HG02642 (cell line): ENCODE data around the gene LRTM2.

Experiments used
- ATAC-seq: cut with Tn5 transposase; IDR thresholded peaks from one replicate; pipeline ENCODE4 v1.9.1; 2021; ENCODE audit warnings: mild to moderate bottlenecking; ENCODE audit not compliant: unreplicated experiment, poor library complexity

Gene LRTM2

DNA sequence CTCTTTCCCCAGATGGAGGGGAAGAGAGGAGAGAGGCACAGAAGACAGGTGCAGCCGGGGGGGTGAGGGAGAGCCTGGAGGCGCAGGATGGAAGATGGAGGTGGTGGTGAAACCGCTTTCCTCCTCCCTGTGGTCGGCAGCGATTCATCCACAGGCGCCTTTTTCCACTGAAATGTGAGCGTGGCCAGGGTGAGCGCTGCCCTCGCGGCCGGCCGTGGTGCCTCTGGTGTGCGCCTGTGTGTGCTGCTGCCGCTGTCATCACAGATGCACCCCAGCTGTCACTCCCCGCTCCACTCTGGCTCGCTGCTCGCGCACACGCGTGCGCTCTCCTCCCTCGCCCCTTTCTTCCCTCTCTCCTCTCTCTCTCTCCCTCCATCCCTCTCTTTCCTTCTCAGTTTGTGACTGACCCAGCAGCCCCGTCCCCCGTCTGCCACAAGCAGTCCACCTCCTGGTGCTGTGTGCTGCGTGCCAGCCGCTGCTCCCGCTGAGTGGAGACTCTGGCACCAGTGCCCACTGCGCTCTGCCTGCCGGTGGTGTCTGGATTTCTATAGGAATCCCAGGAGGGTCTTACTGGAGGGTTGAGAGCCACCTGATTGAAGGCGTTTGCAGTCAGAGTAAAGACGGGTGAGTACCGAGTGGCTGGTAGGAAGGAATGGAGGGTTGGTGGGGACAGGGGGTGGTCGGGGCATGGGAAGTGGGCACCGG lies at the start of gene LRTM2:
TSS of gene LRTM2 (plus strand) at position 375 of the 705 bp plus-strand sequence. CDS start 7,584 bp downstream, outside the sequence.
- ATAC-seq = no peak

DNA sequence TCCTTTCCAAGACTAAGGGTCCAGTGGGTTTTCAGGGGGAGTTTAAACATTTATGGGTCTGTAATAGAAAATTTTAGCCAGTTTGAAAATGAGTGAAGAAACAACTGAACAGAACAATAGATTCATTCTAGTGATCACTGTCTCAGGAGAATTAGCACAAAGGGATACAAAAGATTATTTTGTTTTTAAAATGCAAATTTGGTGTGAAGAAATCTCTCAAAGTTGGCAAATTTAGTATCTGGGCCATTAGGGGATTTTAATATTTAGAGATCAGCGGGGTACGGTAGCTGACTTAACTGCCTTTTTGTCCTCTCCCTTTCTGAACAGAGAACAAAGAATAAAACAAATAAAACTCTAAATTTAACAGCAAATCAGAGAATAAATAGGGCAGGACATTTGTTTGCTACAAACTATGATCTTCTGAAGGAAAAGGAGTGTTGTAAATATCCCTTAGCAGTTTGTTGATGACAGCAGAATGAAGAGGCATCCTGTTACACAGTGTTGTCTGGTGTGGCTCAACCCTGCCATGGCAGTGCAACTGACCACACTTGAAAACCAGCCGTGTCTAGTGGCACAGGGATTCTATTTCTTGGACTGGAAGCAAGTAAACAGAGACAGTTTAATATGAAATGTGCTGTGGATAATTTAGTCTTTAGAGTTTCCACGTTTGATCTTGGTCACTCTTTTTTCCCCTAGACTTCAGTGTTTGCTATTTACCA lies 46.3 kb upstream of the LRTM2 start:
- no peak for ATAC-seq

DNA sequence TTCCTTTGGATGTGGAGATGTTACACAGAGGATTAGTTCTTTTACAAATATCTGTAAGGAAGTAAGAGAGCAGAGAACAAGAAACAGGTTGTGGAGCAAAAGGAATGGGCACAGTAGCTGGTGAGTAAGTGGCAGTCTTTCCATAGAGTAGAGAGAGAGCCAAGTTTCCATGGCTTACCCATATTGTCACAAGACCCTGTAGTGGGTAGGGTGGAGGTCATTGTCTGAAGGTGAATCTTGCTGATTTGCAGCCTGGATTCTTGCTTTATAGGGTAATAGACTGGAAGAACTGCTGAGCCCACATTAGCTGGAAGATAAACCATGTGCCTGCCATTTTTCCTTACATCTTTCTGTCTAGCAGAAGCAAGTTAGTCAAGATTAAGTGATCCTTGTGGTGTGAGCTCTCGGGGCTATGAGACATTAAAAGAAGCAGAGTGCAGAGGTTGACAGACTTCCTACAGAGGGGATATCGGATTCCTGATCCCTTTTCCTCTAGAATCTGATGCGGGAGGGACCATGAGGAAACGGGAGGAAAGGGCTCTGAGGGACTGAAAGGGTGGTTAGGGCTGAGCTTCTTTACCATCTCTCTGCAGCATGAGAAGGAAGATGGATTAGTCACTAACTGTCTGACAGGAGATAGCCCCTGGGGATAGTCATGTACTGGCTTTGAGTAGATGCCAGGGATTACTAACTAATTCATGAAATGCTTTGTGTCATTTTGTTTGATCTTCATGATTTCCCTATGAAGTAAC lies 44.0 kb upstream of the LRTM2 start:
- no peak for ATAC-seq

DNA sequence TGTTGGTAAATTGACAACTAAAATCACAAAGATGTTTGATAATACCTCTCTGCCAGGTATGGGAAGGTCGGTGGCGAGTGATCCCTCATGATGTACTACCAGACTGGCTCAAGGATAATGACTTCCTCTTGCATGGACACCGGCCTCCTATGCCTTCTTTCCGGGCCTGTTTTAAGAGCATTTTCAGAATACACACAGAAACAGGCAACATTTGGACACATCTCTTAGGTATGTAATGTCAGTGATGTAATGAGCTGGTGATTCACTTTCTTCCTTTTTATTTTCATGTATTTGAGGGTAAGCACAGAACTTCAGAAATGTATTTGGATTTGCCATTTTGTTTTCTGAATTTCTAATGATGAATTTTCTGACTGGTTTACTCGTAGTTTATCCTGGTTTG lies 42.6 kb upstream of the LRTM2 start:
- ATAC-seq = no peak

DNA sequence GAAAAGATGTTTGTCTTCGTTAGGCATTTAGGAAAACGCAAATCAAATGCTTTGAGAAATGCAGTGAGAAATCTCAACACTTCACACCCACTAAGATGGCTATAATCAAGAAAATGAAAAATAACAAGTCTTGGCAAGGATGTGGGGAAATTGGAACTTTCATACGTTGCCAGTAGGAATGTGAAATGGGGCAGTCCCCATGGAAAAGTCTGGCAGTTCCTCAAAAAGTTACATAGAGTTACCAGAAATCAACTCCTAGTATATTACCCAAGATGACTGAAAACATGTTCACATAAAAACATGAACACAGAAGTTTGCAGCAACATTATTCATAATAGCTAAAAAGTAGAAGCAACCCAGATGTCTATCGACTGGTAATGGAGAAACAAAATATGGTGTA lies 41.5 kb upstream of the LRTM2 start:
- ATAC-seq = no peak

DNA sequence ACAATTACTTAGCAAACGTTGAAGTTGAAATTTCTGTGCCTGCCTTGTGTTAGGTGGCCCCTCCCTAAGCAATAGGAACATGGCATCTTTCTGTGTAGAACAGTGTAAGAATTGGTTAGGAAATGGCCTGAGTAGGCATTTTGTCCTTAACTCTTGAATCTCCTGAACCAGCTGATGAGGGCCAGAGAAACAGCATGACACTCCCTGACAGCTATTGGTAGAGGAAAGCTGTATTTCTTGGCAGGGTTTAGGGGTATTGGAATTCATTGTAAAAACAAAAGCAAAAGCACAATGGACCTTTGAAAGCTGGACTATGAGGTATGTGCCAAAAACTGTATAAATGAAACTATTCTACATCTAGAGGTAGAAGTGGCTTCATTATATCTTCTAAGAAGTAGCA lies 40.6 kb upstream of the LRTM2 start:
- no peak for ATAC-seq

DNA sequence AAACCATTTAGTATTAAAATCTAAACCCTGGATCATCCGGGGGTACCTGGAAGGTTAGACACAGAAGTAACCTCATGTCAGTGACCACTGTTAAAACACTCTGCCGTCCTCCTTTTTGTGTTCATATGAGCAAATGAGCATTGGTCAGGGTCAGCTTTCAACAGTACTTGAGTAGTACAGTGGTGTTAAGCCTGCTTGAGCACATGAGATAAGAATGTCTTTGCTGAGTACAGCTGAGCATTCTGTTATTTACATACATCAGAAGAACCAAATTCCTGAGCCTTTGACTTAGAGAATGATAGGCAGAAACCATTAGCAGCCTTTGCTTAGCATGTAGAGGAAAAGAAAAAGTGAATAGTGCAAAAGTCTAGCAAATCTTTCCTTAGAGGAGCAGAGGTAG lies 38.6 kb upstream of the LRTM2 start:
- ATAC-seq = no peak

DNA sequence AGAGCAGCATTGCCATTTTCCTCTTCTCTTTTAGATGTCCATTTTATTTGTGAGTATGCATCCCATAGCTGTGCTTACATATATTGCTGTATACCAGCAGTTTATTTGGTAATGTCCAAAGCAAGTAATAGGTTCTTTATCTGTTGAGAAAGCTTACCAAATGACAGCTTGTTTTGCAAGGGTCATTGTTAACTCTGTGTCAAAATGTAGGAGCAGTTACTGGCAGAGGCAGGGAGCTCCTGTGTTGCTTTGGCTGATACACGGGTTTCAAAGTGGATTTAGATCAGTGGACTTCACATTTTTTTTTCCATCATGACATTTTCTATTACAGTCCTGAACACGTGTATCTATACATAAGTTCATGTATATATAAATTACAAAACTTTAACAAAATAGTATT lies 38.1 kb upstream of the LRTM2 start:
- ATAC-seq = no peak

DNA sequence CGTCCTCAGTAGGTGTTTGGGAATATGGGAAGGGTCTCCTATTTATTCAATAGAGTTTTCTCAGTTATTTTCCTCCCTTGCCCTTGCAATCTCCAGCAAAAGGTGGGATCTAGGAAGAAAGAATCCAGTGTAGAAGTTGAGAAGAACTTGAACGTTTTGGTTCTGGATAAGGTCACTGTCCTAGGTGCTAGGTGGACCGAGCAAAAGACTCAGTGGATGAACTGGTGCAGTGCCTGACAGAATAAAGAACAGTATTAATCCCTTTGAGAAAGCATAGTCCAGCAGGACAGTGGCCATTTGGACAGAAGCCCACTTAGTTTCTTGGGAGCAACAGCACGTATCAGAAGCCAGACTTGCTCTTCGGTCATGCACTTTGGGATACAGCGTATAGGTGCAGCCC lies 32.7 kb upstream of the LRTM2 start:
- ATAC-seq = no peak

DNA sequence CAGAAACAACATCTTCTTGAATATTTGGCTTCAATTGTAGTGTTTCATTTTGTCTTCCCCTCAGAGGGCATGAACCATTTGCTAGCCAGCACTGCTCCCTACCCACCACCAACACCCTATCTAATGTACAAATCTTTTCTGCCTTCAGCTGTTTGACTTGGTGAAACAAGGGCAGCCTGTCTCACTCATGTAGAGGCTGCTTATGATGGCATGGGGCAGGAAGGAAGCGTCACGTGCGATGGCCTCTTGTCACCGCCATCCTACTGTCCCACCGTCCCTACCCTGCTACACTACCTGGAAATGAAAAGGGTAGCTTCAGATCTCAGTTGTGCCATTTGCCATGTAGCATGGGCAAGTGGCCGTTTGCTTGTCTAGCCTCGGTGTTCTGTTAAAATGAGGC lies 29.9 kb upstream of the LRTM2 start:
- no peak for ATAC-seq

DNA sequence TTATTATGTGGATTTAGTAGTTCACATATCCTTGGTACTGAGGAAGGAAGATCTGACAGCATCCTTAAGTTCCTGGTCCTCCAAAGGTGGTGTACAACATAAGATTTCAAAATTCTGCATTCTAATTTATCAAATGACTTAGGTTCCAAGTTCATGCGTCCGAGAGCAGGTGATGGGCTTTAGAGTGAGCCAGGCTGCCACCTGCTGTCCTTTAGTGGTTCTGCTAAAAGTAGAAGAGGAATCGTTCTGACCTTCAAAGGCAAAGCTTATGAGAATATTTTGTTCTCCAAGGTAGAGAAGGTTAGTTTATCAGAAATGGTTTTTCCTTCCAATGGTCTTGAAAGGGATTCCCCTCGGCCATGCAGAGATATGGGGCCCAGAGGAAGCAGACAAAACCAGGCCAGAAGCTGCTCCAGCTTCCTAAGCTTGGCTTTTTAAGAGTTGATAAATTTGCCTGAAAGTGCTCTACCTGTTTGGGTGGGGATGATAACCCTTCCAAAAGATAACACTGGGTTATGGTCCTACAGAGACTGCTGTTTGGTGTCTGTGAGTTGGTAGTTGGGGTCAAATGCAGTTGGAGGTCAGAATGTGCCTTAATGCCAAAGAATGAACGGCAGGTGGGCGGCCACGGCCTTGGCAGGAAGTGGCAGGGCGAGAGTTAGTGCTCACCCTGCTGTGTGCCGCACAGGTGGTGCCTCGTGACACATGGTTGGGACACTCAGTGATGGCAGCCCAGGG lies 29.1 kb upstream of the LRTM2 start:
- no peak for ATAC-seq

DNA sequence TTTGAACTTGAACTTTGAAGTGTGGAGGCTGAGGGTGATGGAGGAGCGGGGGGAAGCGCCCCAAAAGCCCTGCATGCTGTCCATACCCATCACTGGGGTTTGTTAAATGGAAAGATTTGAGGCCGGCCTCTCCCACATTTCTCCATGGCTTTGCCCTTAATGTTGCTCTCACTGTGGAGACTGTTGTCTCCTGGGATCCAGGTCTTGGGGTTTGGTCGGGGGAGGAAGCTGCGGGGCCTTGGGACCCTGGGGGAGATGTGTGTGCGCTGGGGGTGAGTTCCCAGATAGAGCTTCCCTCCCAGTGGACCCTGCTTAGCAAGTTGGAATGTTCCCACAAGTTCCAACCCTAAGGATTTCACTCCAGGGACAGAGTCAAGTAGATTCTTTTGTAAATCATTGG lies 28.0 kb upstream of the LRTM2 start:
- ATAC-seq = no peak

DNA sequence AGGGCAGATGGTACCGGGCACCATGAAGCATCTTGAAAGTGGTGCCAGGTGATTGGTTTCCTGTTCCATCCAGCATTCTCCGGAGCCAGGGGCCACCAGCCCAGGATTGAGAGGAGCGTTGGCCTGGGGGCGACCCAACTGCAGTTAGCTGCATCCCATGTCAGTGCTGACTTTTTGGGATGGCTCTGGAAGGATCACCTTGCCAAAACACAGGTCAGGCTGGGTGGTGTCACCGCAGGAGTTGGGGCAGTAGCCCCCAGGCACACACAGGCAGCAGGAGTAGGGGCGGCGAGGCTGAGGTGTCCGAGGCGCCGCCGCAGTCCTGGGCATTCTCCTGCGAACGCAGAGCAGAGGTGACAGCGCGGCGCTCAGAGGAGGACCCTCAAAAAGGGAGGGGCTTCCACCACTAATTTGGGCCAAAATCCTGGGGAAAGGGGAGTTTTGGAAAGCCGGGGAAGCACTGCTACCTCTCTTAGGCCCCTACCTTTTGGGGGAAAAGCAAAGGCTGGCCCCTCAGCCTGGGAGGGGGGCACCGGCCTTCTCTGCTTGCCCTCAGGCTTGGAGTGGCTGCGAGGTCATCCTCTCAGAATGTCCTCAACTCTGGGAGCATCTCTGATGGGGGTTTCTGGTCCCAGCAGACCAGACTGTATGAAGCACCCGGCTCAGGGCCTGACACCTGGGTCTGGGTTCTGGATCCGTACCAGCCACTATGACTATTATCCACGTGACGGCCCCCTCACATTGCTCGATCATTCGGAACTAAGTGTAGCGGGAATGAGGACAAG lies 26.7 kb upstream of the LRTM2 start:
- no peak for ATAC-seq

DNA sequence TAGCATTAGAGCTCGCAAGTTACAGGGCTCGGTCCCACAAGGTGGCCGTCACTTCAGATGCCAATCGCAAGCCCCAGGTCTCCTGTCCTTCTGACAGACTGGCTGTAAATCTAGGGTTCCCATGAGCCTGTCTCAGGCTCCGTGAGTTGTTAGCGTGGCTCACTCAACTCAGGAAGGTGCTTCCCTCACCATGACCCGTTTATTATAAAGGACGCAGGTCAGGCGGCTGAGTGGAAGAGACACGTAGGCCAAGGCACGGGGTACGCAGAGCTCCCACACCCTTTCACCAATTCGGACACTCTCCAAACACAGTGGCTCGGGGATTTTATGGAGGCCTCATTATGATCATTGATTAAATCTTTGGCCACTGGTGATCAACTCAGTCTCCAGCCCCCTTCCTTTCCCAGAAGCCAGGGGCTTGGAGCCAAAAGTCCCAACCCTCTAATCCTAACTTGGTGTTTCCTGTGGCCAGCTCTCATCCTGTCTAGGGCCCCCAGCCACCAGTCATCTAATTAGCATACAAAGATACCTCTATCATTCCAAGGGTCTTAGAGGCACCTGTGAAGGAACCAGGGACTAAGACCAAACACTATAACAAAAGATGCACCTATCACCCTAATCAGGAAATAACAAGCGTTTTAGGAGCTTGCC lies 25.8 kb upstream of the LRTM2 start:
- ATAC-seq = no peak

DNA sequence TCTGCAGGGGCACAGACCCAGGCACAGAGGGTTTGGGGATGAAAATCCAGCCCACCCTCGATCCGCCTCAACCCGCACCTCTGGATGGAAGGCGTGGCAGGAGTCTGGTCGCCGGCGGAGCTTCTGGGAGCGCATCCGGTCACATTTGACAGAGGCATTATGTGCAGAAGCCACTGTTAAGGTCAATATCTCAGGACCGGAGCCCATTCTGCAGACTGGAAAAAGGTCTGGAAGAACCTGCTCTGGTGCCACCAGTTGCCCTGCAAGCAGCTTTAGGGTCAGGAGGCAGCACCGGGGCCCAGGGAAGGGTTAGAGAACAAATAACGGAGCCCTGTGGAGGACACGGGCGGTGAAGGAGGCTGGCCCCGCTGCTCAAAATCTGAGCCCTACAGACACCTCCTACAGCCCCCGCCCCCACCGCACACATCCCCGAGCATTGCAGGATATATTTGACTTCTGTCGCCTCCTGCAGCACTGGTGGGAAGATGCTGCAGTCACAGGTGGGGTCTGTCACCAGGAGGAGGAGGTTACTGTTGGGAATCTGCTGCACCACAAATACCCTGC lies 25.1 kb upstream of the LRTM2 start:
- ATAC-seq = no peak

DNA sequence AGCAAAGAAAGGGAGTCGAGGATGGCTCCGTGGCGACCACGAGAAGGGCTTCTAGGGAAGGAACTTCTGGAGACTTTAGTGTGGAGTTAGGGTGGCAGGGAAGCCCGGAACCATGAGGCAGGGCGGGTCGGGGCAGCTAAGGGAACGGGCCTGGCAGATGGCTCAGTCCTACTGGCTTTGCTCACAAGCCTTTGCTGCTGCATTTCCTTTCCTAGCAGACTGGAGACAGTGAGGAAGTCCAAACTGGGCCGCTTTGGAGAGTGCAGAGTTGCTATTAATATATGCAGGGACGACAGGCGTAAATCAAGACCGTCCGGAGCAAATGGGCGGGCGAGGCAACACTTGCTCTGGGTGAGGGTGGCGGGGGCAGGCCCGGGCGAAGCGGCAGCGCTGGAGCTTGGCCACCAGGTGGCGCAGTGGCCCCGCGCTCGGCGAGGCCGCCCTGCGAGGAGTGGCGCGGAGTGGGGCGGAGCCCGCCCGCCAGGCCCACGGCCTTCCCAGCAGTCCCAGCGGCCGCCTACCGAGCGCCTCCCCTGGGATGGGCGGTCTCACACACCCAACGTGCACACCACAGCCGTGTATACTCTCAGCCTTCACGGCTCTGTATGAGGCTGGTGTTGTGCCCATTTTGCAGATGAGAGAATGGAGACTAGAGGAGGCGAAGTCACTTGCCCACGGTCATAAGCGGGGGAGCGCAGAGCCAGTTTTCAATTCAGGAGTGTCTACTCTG lies 24.4 kb upstream of the LRTM2 start:
- peak; percentile 90 for ATAC-seq

DNA sequence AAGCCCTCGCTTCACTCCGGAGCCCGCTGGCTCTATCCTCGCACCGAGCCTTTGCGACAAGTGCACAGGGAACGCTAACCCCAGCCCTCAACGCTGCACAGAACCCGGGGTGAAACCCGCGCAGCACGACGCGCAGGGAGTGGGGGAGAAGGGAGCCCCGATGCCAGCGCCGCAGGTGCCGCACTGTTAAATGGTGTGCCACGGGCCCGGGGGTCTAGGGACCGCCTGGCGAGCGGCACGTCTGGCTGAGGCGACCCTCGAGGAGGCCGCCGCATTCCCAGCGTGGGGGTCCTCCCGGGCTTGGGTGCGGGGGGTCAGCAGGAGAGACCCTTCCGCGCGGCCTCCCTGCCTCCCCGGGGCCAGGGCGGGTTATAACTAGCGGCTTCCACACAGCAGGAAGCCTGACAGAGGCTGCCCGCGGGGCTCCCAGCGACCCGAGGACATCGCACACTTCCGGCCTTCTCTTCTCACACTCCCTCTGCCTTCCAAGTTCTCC lies 23.8 kb upstream of the LRTM2 start:
- peak; percentile 24 for ATAC-seq
